Panc1 (cell line): ENCODE data around the gene KRTAP9-2. TPM values are rescaled to one million over a fixed set of nuclear protein-coding genes. Genes with fewer than 3 reads are reported as not detected.
"Not testable (repeated sequence)": the region's sequence is repeated elsewhere in the genome, so short reads cannot be mapped to it uniquely, and the experiment has no call there.

Source experiments
- ATAC-seq: fragments of 200-7000 bp; cut with Tn5 transposase; 2 replicates; pipeline ENCODE4 v1.9.1; 2020; ENCODE audit warnings: mild to moderate bottlenecking, moderate library complexity
- Bru-seq: library from RNA; stranded (reverse); fragments of 400-500 nt; gene quantifications from one replicate; lab custom pipeline; 2021; lab: Mats Ljungman, UMichigan
- BruChase-seq, 2 experiments: library from RNA; stranded (reverse); fragments of 400-500 nt; gene quantifications; one replicate each; lab custom pipeline; 2021; lab: Mats Ljungman, UMichigan
- BruUV-seq: library from RNA; stranded (reverse); fragments of 400-500 nt; replicated peaks from 2 replicates; lab custom pipeline; 2021; lab: Mats Ljungman, UMichigan
- CTCF ChIA-PET: fragments of 300-600 bp; sonication (Branson Sonifier 250); formaldehyde crosslinking; loops from one replicate; lab custom pipeline; 2022; ENCODE audit warnings: antibody characterized with exemption; lab: Charles Lee
- POLR2A ChIA-PET: fragments of 300-600 bp; sonication (Branson Sonifier 250); formaldehyde crosslinking; loops from one replicate; lab custom pipeline; 2022; ENCODE audit warnings: antibody characterized with exemption; lab: Charles Lee
- DNase-seq: peaks from one replicate; pipeline ENCODE4 v3.0.0-alpha.2; 2010; ENCODE audit warnings: low read depth, low spot score
- H3K27ac ChIP-seq: 2 replicates; pipeline ENCODE4 v1.5.1; 2011; ENCODE audit warnings: mild to moderate bottlenecking, low read length, inconsistent platforms
- H3K27me3 ChIP-seq: fragments of 200-500 bp; sonication (Bioruptor generic); 2 replicates; pipeline ENCODE4 v1.6.0; 2014; ENCODE audit warnings: low read length, inconsistent platforms; ENCODE audit not compliant: control insufficient read depth, insufficient read depth
- H3K36me3 ChIP-seq: fragments of 200-500 bp; sonication (Bioruptor generic); 2 replicates; pipeline ENCODE4 v1.5.1; 2014; ENCODE audit warnings: inconsistent platforms, mild to moderate bottlenecking, low read length, moderate library complexity; ENCODE audit not compliant: control insufficient read depth, insufficient read depth
- H3K4me1 ChIP-seq: 2 replicates; pipeline ENCODE4 v1.5.1; 2011; ENCODE audit warnings: inconsistent platforms, mild to moderate bottlenecking, low read length, moderate library complexity; ENCODE audit not compliant: control insufficient read depth, insufficient read depth
- H3K4me3 ChIP-seq, 2 experiments: 2 replicates each; pipeline ENCODE4 v1.5.1; 2011 to 2012; ENCODE audit warnings: low read depth in 2 of 2, low read length in 2 of 2, mild to moderate bottlenecking in 2 of 2, inconsistent platforms in 1 of 2, moderate library complexity in 1 of 2
- H3K9me3 ChIP-seq: fragments of 200-500 bp; sonication (Bioruptor generic); 2 replicates; pipeline ENCODE4 v1.5.1; 2014; ENCODE audit warnings: low read depth, mild to moderate bottlenecking, inconsistent platforms, low read length, moderate library complexity; ENCODE audit not compliant: control insufficient read depth, insufficient read depth
- CTCF ChIP-seq: fragments of 450-650 bp; IDR thresholded peaks from 2 replicates; pipeline ENCODE4 v1.5.1; 2017; ENCODE audit warnings: mild to moderate bottlenecking
- POLR2AphosphoS5 ChIP-seq: IDR thresholded peaks from 2 replicates; pipeline ENCODE4 v1.6.1; 2012; ENCODE audit warnings: mild to moderate bottlenecking, low read depth, low read length, moderate library complexity
- REST ChIP-seq, 2 experiments: IDR thresholded peaks; 2 replicates each; pipeline ENCODE4 v1.6.1; 2011 to 2012; ENCODE audit warnings: low read depth in 2 of 2, control low read depth in 1 of 2, low read length in 1 of 2, mild to moderate bottlenecking in 1 of 2, moderate library complexity in 1 of 2; ENCODE audit not compliant: insufficient read depth in 1 of 2
- SIN3A ChIP-seq: IDR thresholded peaks from 2 replicates; pipeline ENCODE4 v1.6.1; 2012; ENCODE audit warnings: low read depth, mild to moderate bottlenecking, low read length, moderate library complexity, borderline replicate concordance; ENCODE audit not compliant: insufficient read depth
- TCF7L2 ChIP-seq: IDR thresholded peaks from 2 replicates; pipeline ENCODE4 v1.6.1; 2011; ENCODE audit warnings: mild to moderate bottlenecking, low read depth, low read length, inconsistent platforms
- in situ Hi-C: cut with HindIII; loops from 2 replicates; pipeline ENCODE4 v1.10.0; 2016; ENCODE audit warnings: low sequenced_read_pairs, low pct_unique_long_range_greater_than_20kb
- intact Hi-C: fragments of 100-400 bp; cut with micrococcal nuclease; formaldehyde crosslinking; loops from one replicate; pipeline ENCODE4 v1.10.0; 2022; ENCODE audit not compliant: unreplicated experiment
- long read RNA-seq: library from polyadenylated mRNA; unstranded; transcript quantifications from one replicate; pipeline ENCODE4 v2.0.0, GENCODE V29; 2021; ENCODE audit not compliant: unreplicated experiment
- polyA plus RNA-seq: library from polyadenylated mRNA; unstranded; fragments of >200 nt; gene quantifications from one replicate; pipeline ENCODE4 v1.2.1, GENCODE V29; 2012; ENCODE audit warnings: missing spikeins; ENCODE audit not compliant: insufficient read length
- total RNA-seq: library from RNA; stranded (reverse); gene quantifications from one replicate; pipeline ENCODE4 v1.2.1, GENCODE V29; 2021; ENCODE audit not compliant: unreplicated experiment

KRTAP9-2 gene
- total RNA-seq (not detected), Bru-seq, nascent RNA (not detected), BruChase-seq, experiment 1, labeled RNA remaining after a 2-hour chase (not detected), BruChase-seq, experiment 2, labeled RNA remaining after a 6-hour chase (not detected)
- polyA plus RNA-seq: not detected
- long read RNA-seq: 0 reads

DNA sequence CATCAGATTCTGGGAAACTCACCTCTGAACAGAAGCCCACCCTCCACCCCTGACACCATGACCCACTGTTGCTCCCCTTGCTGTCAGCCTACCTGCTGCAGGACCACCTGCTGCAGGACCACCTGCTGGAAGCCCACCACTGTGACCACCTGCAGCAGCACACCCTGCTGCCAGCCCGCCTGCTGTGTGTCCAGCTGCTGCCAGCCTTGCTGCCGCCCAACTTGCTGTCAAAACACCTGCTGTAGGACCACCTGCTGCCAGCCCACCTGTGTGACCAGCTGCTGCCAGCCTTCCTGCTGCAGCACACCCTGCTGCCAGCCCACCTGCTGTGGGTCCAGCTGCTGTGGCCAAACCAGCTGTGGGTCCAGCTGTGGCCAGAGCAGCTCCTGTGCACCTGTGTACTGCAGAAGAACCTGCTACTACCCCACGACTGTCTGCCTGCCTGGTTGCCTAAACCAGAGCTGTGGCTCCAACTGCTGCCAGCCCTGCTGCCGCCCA lies at the start of gene KRTAP9-2:
Gene KRTAP9-2, plus strand, starts transcription at position 51 of the 498 bp plus-strand sequence. Its CDS starts 7 bp downstream, at position 58.
- ATAC-seq, DNase-seq, H3K27ac ChIP-seq, H3K36me3 ChIP-seq, intact Hi-C loops, H3K4me3 ChIP-seq, H3K4me1 ChIP-seq, H3K9me3 ChIP-seq, in situ Hi-C loops, BruUV-seq, CTCF ChIA-PET, POLR2A ChIA-PET: not testable (repeated sequence)
- H3K27me3 ChIP-seq: peaks cover 27% of the 10 kb centered on the region

GRCh38 chr17:41176744-41177387 lies 49.6 kb upstream of the KRTAP9-2 start:
- Histone ChIP-seq H3K4me1 (no peaks in the 10 kb centered on the region), H3K9me3 (no peaks in the 10 kb centered on the region), H3K4me3 (no peak overlapping the region), H3K36me3 (no peaks in the 10 kb centered on the region), H3K27ac (no peak overlapping the region), H3K27me3 (peaks cover 15% of the 10 kb centered on the region)
- ChIA-PET CTCF (no interaction called here), POLR2A (no interaction called here)
- BruUV-seq: no TSS peak
- in situ Hi-C loops: no loop called here
- DNase-seq: no peak
- TF ChIP-seq TCF7L2 (no peak), SIN3A (no peak), REST (IDR thresholded peaks at IDR 0.05; ENCODE audit: insufficient read depth in 1 of 2, low read depth in 2 of 2, low read length in 1 of 2) (no peak), POLR2AphosphoS5 (no peak), CTCF (no peak)
- intact Hi-C loops: no loop called here
- ATAC-seq: no peak

- Histone ChIP-seq H3K27ac (no peak within 1 kb of the TSS), H3K27me3 (peaks cover 15% of the 10 kb centered on the region), H3K4me3 (no peak within 1 kb of the TSS), H3K36me3 (no peaks in the 10 kb centered on the region), H3K4me1 (no peaks in the 10 kb centered on the region), H3K9me3 (no peaks in the 10 kb centered on the region)
- ATAC-seq (no peak), DNase-seq (no peak)
- ChIA-PET POLR2A (no interaction called here), CTCF (no interaction called here)
- in situ Hi-C loops (no loop called here), intact Hi-C loops (no loop called here)
- no TSS peak for BruUV-seq
- no peak for TF ChIP-seq REST (IDR thresholded peaks at IDR 0.05; ENCODE audit: insufficient read depth in 1 of 2, low read depth in 2 of 2, low read length in 1 of 2)
- no peak for TF ChIP-seq CTCF
- no peak for TF ChIP-seq TCF7L2
- TF ChIP-seq SIN3A: no peak
- no peak for TF ChIP-seq POLR2AphosphoS5
These were observed 48.6 kb upstream of the KRTAP9-2 start, which contains the start of gene KRTAP4-2 for GRCh38 chr17:41177727-41178271. Gene KRTAP4-2, minus strand, starts transcription at chr17:41178221. Its CDS starts 57 bp downstream, at chr17:41178164.
